GM23248 (cell line): ENCODE measurements around the gene BEST2.

ENCODE experiments used
- EZH2 ChIP-seq: fragments of 200-600 bp; sonication (generic); IDR thresholded peaks from 2 replicates; pipeline ENCODE4 v1.6.1; 2018; ENCODE audit warnings: antibody characterized with exemption, mild to moderate bottlenecking; ENCODE audit not compliant: insufficient read depth, poor library complexity, severe bottlenecking
- EZH2phosphoT487 ChIP-seq: fragments of 200-600 bp; sonication (generic); IDR thresholded peaks from 2 replicates; pipeline ENCODE4 v1.6.1; 2018; ENCODE audit warnings: antibody characterized with exemption, moderate library complexity, mild to moderate bottlenecking, low read depth; ENCODE audit not compliant: insufficient read depth

- TF ChIP-seq EZH2 (no peak), EZH2phosphoT487 (no peak)
Observed at GRCh38 chr19:12706332-12706718, 45.3 kb upstream of the BEST2 start.
